Small intestine (tissue), 7 donors: ENCODE measurements around the gene NAPSA. TPM values are rescaled to one million over a fixed set of nuclear protein-coding genes. Genes with fewer than 3 reads are reported as not detected.

Experiments used
- DNase-seq, 2 donors: peaks; one replicate each; pipeline versions ENCODE4 v3.0.0 to v3.0.0-alpha.2; 2013
- FAIRE-seq: peaks from 2 replicates; lab custom pipeline; 2012; peaks lifted over from hg19 to GRCh38; lab: Jason Lieb, UNC
- H3K27ac ChIP-seq, 3 donors: one replicate each; pipeline ENCODE4 v1.5.1; 2013; ENCODE audit warnings: low read length in 2 of 3, mild to moderate bottlenecking in 2 of 3, control low read depth in 1 of 3, inconsistent platforms in 1 of 3, low read depth in 1 of 3, moderate library complexity in 1 of 3
- H3K27me3 ChIP-seq, 3 donors: one replicate each; pipeline ENCODE4 v1.6.1; 2013; ENCODE audit warnings: low read length in 3 of 3, inconsistent platforms in 1 of 3; ENCODE audit not compliant: control insufficient read depth in 3 of 3, insufficient read depth in 3 of 3
- H3K36me3 ChIP-seq, 3 donors: one replicate each; pipeline ENCODE4 v1.6.1; 2013; ENCODE audit warnings: low read length in 3 of 3, inconsistent platforms in 1 of 3, low read depth in 1 of 3, mild to moderate bottlenecking in 1 of 3, moderate library complexity in 1 of 3; ENCODE audit not compliant: control insufficient read depth in 3 of 3, insufficient read depth in 2 of 3
- H3K4me1 ChIP-seq, 3 donors: one replicate each; pipeline ENCODE4 v1.6.1; 2013; ENCODE audit warnings: low read length in 2 of 3, inconsistent platforms in 1 of 3, low read depth in 1 of 3, mild to moderate bottlenecking in 1 of 3, moderate library complexity in 1 of 3; ENCODE audit not compliant: control insufficient read depth in 3 of 3, insufficient read depth in 2 of 3
- H3K4me3 ChIP-seq, 3 donors: one replicate each; pipeline ENCODE4 v1.5.1; 2013; ENCODE audit warnings: low read length in 3 of 3, control low read depth in 1 of 3, inconsistent platforms in 1 of 3, low read depth in 1 of 3, mild to moderate bottlenecking in 1 of 3, moderate library complexity in 1 of 3
- H3K9me3 ChIP-seq, 2 donors: one replicate each; pipeline ENCODE4 v1.6.1; 2013; ENCODE audit warnings: low read depth in 1 of 2, low read length in 1 of 2; ENCODE audit not compliant: control insufficient read depth in 2 of 2, insufficient read depth in 1 of 2
- WGBS, 3 donors: extraction: QIAGEN DNeasy Blood & Tissue Kit; methylation state at CpG; one replicate each; pipeline ENCODE4 v1.1.7; 2013; 5-methylcytosine and 5-hydroxymethylcytosine counted together
- polyA plus RNA-seq, 4 donors: library from polyadenylated mRNA; stranded (reverse) in 3 of 4; unstranded in 1 of 4; fragments of 200-250 nt in 3 of 4; fragments of 120-200 nt in 1 of 4; gene quantifications; one replicate each; pipeline versions ENCODE4 v1.2.1 to v1.2.3, GENCODE V29; 2013
- donor health status: healthy with polysubstance abuse.
- donor health status: control.
- donor health status: control.
- donor health status: Bipolar disorder and iron deficiency.
- donor health status: healthy.

Gene NAPSA
- polyA plus RNA-seq, 4 donors = 1.8 to 9.6 (median 5.2) TPM

- WGBS, 3 donors = 71 to 86% (median 80%) methylated on average over 10 of the region's 10 CpGs
- no peak overlapping the region for H3K4me3 ChIP-seq
- FAIRE-seq (no peak), DNase-seq (no peak)
- H3K4me1 ChIP-seq = peaks cover 0 to 2% (median 2%) of the 10 kb centered on the region in 3 donors
- H3K9me3 ChIP-seq = no peaks in the 10 kb centered on the region
- no peaks in the 10 kb centered on the region for H3K27me3 ChIP-seq
- H3K36me3 ChIP-seq = no peaks in the 10 kb centered on the region
- H3K27ac ChIP-seq = no peak overlapping the region
These were observed 6.6 kb upstream of the NAPSA start for GRCh38 chr19:50371914-50372475.

- Histone ChIP-seq H3K4me1 (peaks cover 0 to 2% (median 2%) of the 10 kb centered on the region in 3 donors), H3K27ac (peak overlapping the region in 2 of 3 donors; percentile 60 to 70)
These were observed 3.5 kb upstream of the NAPSA start for GRCh38 chr19:50368649-50369570.

GRCh38 chr19:50362656-50363424 is 2.6 kb downstream of the NAPSA start:
- no peak for FAIRE-seq
- Histone ChIP-seq H3K9me3 (no peaks in the 10 kb centered on the region), H3K4me3 (no peak overlapping the region), H3K36me3 (no peaks in the 10 kb centered on the region), H3K27me3 (peaks cover 0 to under 1% (median 0%) of the 10 kb centered on the region in 3 donors), H3K4me1 (peaks cover 0 to under 1% (median 0%) of the 10 kb centered on the region in 3 donors), H3K27ac (no peak overlapping the region)
- WGBS, 3 donors = 62 to 70% (median 66%) methylated on average over 11 of the region's 11 CpGs
- no peak for DNase-seq

More at GRCh38 chr19:50368649-50369570, 3.5 kb upstream of the NAPSA start:
- peak overlapping the region; percentile 33 to 72 (median 61) for H3K4me3 ChIP-seq
- H3K27me3 ChIP-seq = no peaks in the 10 kb centered on the region
- FAIRE-seq (no peak), DNase-seq (peak; percentile 93 to 94)
- no peaks in the 10 kb centered on the region for H3K36me3 ChIP-seq
- H3K9me3 ChIP-seq = no peaks in the 10 kb centered on the region
- WGBS, 3 donors = 4 to 10% (median 8%) methylated on average over 33 to 34 of the region's 34 CpGs

DNA sequence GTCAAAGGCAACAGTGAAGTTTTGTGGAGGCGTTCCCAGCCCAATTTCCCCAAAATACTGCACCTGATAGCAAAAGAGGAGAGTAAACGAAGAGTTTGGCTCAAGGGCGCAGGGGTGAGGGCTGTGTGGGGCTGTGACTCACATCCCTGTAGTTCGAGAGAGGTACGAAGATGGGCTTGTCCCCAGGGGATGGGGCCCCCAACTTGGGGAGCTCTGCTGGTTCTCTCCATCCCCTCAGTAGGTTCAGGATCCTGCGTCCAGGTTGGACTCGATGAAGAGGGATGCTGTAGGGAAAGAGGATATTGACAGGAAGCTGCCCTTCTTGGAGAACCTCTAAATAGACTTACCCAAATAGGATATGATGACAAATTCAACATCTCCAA is 3.4 kb downstream of the NAPSA start:
- FAIRE-seq = no peak
- H3K36me3 ChIP-seq = no peaks in the 10 kb centered on the region
- H3K27ac ChIP-seq = no peak overlapping the region
- H3K4me1 ChIP-seq = peaks cover 0 to 2% (median 0%) of the 10 kb centered on the region in 3 donors
- 86 to 88% (median 88%) methylated on average over 7 of the region's 7 CpGs for WGBS, 3 donors
- H3K27me3 ChIP-seq = peaks cover 0 to 5% (median 0%) of the 10 kb centered on the region in 3 donors
- no peak for DNase-seq
- no peak overlapping the region for H3K4me3 ChIP-seq
- no peaks in the 10 kb centered on the region for H3K9me3 ChIP-seq

GRCh38 chr19:50361290-50362029 is 4.0 kb downstream of the NAPSA start:
- DNase-seq (no peak), FAIRE-seq (no peak)
- Histone ChIP-seq H3K4me1 (peaks cover 0 to 2% (median 0%) of the 10 kb centered on the region in 3 donors), H3K9me3 (no peaks in the 10 kb centered on the region), H3K27me3 (peaks cover 0 to 5% (median 0%) of the 10 kb centered on the region in 3 donors), H3K27ac (no peak overlapping the region), H3K36me3 (no peaks in the 10 kb centered on the region), H3K4me3 (no peak overlapping the region)
- WGBS, 3 donors = 87 to 95% (median 91%) methylated on average over 7 of the region's 7 CpGs

- DNase-seq (no peak), FAIRE-seq (no peak)
- Histone ChIP-seq H3K27ac (no peak overlapping the region), H3K27me3 (peaks cover 0 to 5% (median 0%) of the 10 kb centered on the region in 3 donors), H3K36me3 (no peaks in the 10 kb centered on the region), H3K9me3 (no peaks in the 10 kb centered on the region), H3K4me3 (no peak overlapping the region), H3K4me1 (peaks cover 0 to 2% (median 0%) of the 10 kb centered on the region in 3 donors)
- WGBS, 3 donors = 89 to 93% (median 90%) methylated on average over 11 of the region's 11 CpGs
These were observed 6.1 kb downstream of the NAPSA start for GRCh38 chr19:50359328-50359818.

- DNase-seq = peak; percentile 55 to 64
These were observed 6.7 kb downstream of the NAPSA start for GRCh38 chr19:50358483-50359327.

More at GRCh38 chr19:50358483-50359327, 6.7 kb downstream of the NAPSA start:
- no peaks in the 10 kb centered on the region for H3K9me3 ChIP-seq
- 31 to 37% (median 31%) methylated on average over 52 to 54 of the region's 54 CpGs for WGBS, 3 donors
- H3K4me1 ChIP-seq = peaks cover 0 to 2% (median 0%) of the 10 kb centered on the region in 3 donors
- peak overlapping the region in 2 of 3 donors; percentile 9 to 46 for H3K4me3 ChIP-seq
- H3K27me3 ChIP-seq = peaks cover 0 to 5% (median 0%) of the 10 kb centered on the region in 3 donors
- no peak for FAIRE-seq
- no peaks in the 10 kb centered on the region for H3K36me3 ChIP-seq
- H3K27ac ChIP-seq = peak overlapping the region in 1 of 3 donors; percentile 97
